ENCODE measurements around the gene SPECC1L.
A peak's percentile ranks its signal among the peaks of the same experiment; 100 is the strongest.
"Not testable (repeated sequence)": the region's sequence is repeated elsewhere in the genome, so short reads cannot be mapped to it uniquely, and the experiment has no call there.

The SPECC1L gene

GRCh38 chr22:24256136-24256535 lies 14.5 kb upstream of the SPECC1L start:
- not testable (repeated sequence) for H3K4me3 ChIP-seq (replicated peaks; ENCODE audit: low read depth, low read length)

GRCh38 chr22:24256736-24257135 lies 13.9 kb upstream of the SPECC1L start:
- not testable (repeated sequence) for DNase-seq (ENCODE audit: low read depth); H3K4me3 ChIP-seq (replicated peaks; ENCODE audit: low read depth, low read length)

More at GRCh38 chr22:24256136-24256535, 14.5 kb upstream of the SPECC1L start:
- DNase-seq (ENCODE audit: low read depth), result not testable (repeated sequence)

- peak; percentile 77 for DNase-seq (ENCODE audit: low read depth)
- peak; percentile 29 for TF ChIP-seq CTCF (IDR thresholded peaks at IDR 0.05; ENCODE audit: low read length, missing control alignments)
- not testable (repeated sequence) for H3K4me3 ChIP-seq (replicated peaks; ENCODE audit: low read depth, low read length)
Observed at GRCh38 chr22:24259459-24259858, 11.2 kb upstream of the SPECC1L start.

- not testable (repeated sequence) for DNase-seq (ENCODE audit: low read depth); H3K4me3 ChIP-seq (replicated peaks; ENCODE audit: low read depth, low read length)
Observed at GRCh38 chr22:24262185-24262749, 8.4 kb upstream of the SPECC1L start.

GRCh38 chr22:24263479-24263878 lies 7.2 kb upstream of the SPECC1L start:
- H3K4me3 ChIP-seq (replicated peaks; ENCODE audit: low read depth, low read length); DNase-seq (ENCODE audit: low read depth): not testable (repeated sequence)

GRCh38 chr22:24264329-24264896 lies 6.2 kb upstream of the SPECC1L start:
- not testable (repeated sequence) for H3K4me3 ChIP-seq (replicated peaks; ENCODE audit: low read depth, low read length)
- peak; percentile 43 for DNase-seq (ENCODE audit: low read depth)

- TF ChIP-seq CTCF (IDR thresholded peaks at IDR 0.05; ENCODE audit: low read length, missing control alignments), result no peak
- H3K4me3 ChIP-seq (replicated peaks; ENCODE audit: low read depth, low read length), result no peak overlapping the region
- DNase-seq (ENCODE audit: low read depth), result no peak
Observed at GRCh38 chr22:24265734-24266133, 4.9 kb upstream of the SPECC1L start.

GRCh38 chr22:24266495-24266894 lies 4.1 kb upstream of the SPECC1L start:
- H3K4me3 ChIP-seq (replicated peaks; ENCODE audit: low read depth, low read length); DNase-seq (ENCODE audit: low read depth): not testable (repeated sequence)

GRCh38 chr22:24271386-24271854 lies 789 bp downstream of the SPECC1L start:
- DNase-seq (ENCODE audit: low read depth), result no peak
- peak overlapping the region; percentile 95 for H3K4me3 ChIP-seq (replicated peaks; ENCODE audit: low read depth, low read length)
- no peak for TF ChIP-seq CTCF (IDR thresholded peaks at IDR 0.05; ENCODE audit: low read length, missing control alignments)

- DNase-seq (ENCODE audit: low read depth); H3K4me3 ChIP-seq (replicated peaks; ENCODE audit: low read depth, low read length): not testable (repeated sequence)
Observed at GRCh38 chr22:24273031-24273430, 2.4 kb downstream of the SPECC1L start.

- not testable (repeated sequence) for DNase-seq (ENCODE audit: low read depth); H3K4me3 ChIP-seq (replicated peaks; ENCODE audit: low read depth, low read length)
Observed at GRCh38 chr22:24273906-24274305, 3.3 kb downstream of the SPECC1L start.

- not testable (repeated sequence) for DNase-seq (ENCODE audit: low read depth)
Observed at GRCh38 chr22:24274696-24275405, 4.2 kb downstream of the SPECC1L start.

GRCh38 chr22:24280363-24280762 lies 9.7 kb downstream of the SPECC1L start:
- H3K4me3 ChIP-seq (replicated peaks; ENCODE audit: low read depth, low read length); DNase-seq (ENCODE audit: low read depth): not testable (repeated sequence)

More at GRCh38 chr22:24274696-24275405, 4.2 kb downstream of the SPECC1L start:
- H3K4me3 ChIP-seq (replicated peaks; ENCODE audit: low read depth, low read length), result not testable (repeated sequence)
